GM12873 (cell line): ENCODE measurements around the gene GPN2.

Source experiments
- TF ChIP-seq, protein P1 (sequence below): IDR thresholded peaks from 2 replicates; pipeline ENCODE4 v1.5.1; 2012; ENCODE audit warnings: low read depth, mild to moderate bottlenecking, moderate library complexity, low read length, control low read depth; ENCODE audit not compliant: insufficient read depth; ENCODE audit errors: missing control alignments

Gene GPN2

DNA sequence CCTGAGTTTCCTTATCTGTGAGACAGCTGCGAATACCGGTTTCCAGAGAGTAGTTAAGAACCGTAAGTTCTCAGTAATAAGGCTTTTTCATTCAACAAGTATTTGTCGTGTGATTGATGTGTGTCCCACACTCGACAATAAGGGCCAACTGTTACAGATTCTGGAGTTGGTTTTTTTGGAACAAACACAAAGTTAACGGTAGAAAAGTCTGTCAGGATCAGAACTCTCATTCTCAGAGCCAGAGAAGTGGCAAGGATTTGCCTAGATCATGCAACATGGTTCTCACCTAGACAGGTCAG, 32.3 kb upstream of the GPN2 start:
- TF ChIP-seq, protein P1, sequence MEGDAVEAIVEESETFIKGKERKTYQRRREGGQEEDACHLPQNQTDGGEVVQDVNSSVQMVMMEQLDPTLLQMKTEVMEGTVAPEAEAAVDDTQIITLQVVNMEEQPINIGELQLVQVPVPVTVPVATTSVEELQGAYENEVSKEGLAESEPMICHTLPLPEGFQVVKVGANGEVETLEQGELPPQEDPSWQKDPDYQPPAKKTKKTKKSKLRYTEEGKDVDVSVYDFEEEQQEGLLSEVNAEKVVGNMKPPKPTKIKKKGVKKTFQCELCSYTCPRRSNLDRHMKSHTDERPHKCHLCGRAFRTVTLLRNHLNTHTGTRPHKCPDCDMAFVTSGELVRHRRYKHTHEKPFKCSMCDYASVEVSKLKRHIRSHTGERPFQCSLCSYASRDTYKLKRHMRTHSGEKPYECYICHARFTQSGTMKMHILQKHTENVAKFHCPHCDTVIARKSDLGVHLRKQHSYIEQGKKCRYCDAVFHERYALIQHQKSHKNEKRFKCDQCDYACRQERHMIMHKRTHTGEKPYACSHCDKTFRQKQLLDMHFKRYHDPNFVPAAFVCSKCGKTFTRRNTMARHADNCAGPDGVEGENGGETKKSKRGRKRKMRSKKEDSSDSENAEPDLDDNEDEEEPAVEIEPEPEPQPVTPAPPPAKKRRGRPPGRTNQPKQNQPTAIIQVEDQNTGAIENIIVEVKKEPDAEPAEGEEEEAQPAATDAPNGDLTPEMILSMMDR = no peak

DNA sequence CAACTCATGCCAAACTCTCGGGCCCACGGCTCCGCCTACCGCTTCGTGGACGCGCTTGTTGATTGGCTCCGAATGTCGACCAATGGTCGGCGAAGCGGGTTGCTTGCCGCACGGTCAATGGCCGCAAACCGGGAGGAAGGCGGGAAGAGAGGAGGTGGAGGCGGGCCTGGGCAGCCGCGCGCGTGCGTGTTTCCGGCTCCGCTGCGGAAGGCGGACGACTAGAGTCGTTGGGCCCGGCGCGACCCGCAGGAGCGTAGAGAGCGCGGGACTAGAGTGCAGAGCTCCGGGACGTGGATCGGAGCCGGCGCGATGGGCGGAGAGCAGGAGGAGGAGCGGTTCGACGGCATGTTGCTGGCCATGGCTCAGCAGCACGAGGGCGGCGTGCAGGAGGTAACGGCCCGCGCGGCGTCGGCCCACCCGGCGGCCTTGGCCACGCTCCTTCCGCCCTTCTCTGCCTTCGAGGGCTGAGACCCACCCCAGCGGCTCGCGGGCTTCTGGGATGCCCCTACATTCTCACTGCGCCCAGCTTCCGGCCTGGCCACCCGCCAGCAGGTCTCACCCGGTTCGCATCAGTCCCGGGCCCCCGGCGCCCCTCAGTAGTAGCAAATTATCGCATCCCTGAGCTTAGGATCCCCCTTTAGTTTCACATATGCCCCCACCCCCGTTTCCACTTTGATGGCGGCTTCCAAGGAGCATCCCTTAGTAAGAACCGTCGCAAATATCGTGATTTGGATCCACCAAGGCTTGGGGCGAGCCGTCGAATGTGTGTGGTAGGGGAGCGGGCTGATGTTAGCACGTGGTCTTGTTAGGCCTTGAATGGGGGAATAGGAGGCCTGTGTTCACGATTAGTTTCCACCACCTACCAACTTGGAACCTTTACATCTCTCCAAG, 31.7 kb upstream of the GPN2 start, which contains the start of gene NUDC:
TSS of gene NUDC (plus strand) at position 204 of the 891 bp plus-strand sequence. CDS start at position 310, 106 bp downstream.
- TF ChIP-seq, protein P1 = no peak

DNA sequence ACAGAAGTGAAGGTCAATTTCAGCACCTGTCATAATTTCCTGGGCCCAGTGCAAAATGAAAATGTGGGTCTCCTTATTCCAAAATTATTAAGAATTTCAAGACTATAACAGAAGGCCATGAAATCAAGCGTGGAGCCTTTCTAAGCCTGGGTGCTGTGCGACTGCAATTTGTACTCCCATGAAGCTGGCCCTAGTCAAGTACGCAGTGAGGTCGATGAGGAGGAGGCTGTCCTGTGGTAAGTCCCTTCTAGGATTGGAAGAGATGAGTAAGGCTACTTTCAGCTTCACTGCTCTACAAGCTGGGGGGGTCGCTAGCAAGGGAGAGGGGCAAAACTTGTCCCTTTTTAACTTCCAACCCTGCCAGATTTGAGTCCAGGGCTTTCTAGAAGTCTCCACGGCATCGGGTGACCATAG, 31.1 kb upstream of the GPN2 start:
- TF ChIP-seq, protein P1 = no peak

DNA sequence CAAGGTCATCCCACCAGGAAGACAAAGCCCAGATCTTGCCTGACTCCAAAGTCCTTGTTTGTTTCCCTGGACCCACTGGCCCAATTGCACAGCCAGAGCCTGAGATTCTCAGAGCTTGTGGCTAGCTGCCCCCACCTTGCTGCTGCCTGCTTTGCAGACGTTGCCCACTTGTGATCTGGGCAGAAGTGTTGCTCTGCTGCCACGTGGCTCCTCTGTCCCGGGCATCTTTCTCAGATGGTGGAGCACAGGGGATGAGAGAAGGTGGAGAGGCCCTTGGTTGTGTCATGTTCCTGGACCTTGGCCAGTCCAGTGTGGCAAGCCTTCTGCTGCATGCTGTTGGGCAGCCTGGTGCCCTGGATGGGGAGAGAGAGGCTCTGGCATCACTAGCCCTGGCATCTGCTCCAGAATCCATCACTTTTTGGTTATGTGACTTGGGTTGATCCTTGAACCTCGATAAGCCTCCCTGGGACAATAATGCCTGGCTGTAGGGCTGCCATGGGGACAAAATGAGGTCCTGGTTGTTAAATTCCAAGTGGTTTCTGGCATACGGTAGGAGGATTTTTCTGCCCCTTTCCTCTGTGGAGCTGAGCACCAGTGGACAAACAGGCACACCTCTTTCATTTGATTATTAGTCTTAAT, 25.2 kb upstream of the GPN2 start:
- TF ChIP-seq, protein P1 = no peak

DNA sequence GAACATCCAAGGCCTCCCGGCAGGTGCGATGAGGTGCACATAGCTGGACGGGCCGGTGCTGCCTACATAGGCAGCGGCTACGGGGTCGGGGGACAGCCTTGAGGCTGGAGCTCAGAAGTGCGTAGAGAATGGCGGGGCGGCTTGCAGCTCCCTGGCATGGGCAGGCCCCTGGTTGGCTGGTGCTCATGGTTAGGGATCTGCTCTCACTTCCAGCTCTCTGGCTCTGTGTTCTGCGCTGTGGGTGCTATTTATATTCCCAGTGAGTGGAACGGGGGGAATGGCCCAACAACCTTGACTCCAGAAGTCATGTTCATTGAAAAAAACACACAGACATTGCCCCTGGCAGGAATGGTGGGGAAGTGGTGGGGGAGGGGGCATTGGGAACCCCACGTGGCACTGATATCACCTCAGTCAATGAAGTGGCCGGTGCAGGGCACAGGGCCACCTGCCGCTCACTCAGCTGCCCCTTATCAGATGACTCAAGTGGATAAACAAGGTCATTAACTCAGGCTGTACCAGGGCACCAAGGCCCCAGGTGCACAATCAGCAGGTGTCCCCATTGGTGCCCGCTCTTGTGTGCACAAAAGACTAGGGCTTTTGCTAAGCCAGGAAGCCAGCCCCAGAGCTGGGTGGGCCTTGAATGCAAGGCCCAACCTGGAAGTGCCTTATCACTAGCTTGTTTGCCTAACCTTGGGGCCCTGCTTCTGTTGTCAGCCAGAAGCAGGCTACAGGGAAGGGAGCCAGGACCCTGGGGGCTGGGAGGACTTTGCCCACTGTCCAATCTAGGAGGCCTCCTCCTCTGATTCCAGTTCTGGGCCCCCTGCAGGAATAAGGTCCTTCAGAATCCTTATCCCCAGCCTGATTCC, 23.9 kb upstream of the GPN2 start, which contains the start of gene NR0B2:
TSS of gene NR0B2 (minus strand) at position 222 of the 866 bp plus-strand sequence. CDS start at position 187, 35 bp downstream.
- TF ChIP-seq, protein P1 = no peak

DNA sequence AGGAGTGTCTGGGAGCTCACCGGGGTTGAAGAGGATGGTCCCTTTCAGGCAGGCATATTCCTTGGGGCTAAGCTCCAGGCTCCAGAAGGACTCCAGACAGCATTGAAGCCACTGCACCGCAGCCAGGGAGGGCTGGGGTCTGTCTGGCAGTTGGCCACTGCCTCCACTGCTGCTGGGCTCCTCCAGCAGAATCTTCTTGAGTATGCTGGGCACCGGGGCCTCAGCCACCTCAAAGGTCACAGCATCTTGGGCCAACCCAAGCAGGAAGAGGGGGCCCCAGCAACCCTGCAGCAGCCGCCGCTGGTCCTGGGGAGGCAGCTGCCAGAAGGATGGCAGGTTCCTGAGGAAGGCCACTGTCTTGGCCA, 23.3 kb upstream of the GPN2 start:
- TF ChIP-seq, protein P1 = no peak

DNA sequence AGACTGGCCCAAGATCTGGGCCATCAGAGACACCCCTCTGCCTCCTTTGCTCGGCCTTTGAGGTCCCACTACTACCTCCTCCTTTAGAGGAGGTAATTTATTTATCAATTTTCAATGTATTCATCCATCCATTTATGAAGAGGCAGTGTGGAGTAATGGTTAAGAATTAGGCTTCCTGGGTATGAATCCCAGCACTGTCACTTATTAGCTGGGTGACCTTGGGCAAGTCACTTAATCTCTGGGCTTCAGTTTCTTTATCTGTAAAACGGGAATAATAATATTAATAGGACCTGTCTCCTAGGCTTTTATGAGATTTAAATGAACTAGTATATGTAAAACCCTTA, 22.0 kb upstream of the GPN2 start:
- TF ChIP-seq, protein P1 = no peak
